ENCODE results near the gene ERBB3.

ERBB3 gene

GRCh38 chr12:56080556-56081138, 682 bp downstream of the ERBB3 start:
- DNase-seq, result no peak

- no peak for DNase-seq
Measured at GRCh38 chr12:56081393-56082347, 1.7 kb downstream of the ERBB3 start.

- DNase-seq, result no peak
Measured at GRCh38 chr12:56082382-56082781, 2.4 kb downstream of the ERBB3 start.

GRCh38 chr12:56082967-56083366, 3.0 kb downstream of the ERBB3 start:
- DNase-seq, result no peak

GRCh38 chr12:56084958-56085543, 5.1 kb downstream of the ERBB3 start:
- DNase-seq, result no peak

GRCh38 chr12:56086096-56086495, 6.1 kb downstream of the ERBB3 start:
- no peak for DNase-seq

- no peak for DNase-seq
Measured at GRCh38 chr12:56086608-56087007, 6.6 kb downstream of the ERBB3 start.

- DNase-seq, result no peak
Measured at GRCh38 chr12:56087220-56087619, 7.3 kb downstream of the ERBB3 start.

- DNase-seq, result no peak
Measured at GRCh38 chr12:56097738-56098137, 17.8 kb downstream of the ERBB3 start.

- DNase-seq, result no peak
Measured at GRCh38 chr12:56098592-56098991, 18.6 kb downstream of the ERBB3 start.

GRCh38 chr12:56099787-56100186, 19.8 kb downstream of the ERBB3 start:
- no peak for DNase-seq

GRCh38 chr12:56101045-56101444, 21.1 kb downstream of the ERBB3 start:
- no peak for DNase-seq

GRCh38 chr12:56102683-56103065, 22.7 kb downstream of the ERBB3 start:
- no peak for DNase-seq

- DNase-seq, result no peak
Measured at GRCh38 chr12:56103066-56103711, 23.2 kb downstream of the ERBB3 start.

- DNase-seq, result no peak
Measured at GRCh38 chr12:56103823-56104108, 23.8 kb downstream of the ERBB3 start.

- peak; percentile 99 for DNase-seq
Measured at GRCh38 chr12:56104109-56104814, 24.3 kb downstream of the ERBB3 start, which contains the start of gene PA2G4. PA2G4 (plus strand) TSS chr12:56104559; CDS start chr12:56104738, 179 bp downstream.

GRCh38 chr12:56104815-56105608, 25.0 kb downstream of the ERBB3 start:
- DNase-seq, result no peak

- DNase-seq, result no peak
Measured at GRCh38 chr12:56105609-56105902, 25.6 kb downstream of the ERBB3 start.

- DNase-seq, result no peak
Measured at GRCh38 chr12:56107242-56107641, 27.3 kb downstream of the ERBB3 start.

GRCh38 chr12:56110571-56110970, 30.6 kb downstream of the ERBB3 start:
- no peak for DNase-seq

- no peak for DNase-seq
Measured at GRCh38 chr12:56114084-56114483, 34.1 kb downstream of the ERBB3 start.

- peak; percentile 19 for DNase-seq
Measured at GRCh38 chr12:56115329-56115728, 35.4 kb downstream of the ERBB3 start.

All from fibroblast of skin of right biceps (primary cell).